ENCODE measurements around the gene MTHFD2L.

DNA sequence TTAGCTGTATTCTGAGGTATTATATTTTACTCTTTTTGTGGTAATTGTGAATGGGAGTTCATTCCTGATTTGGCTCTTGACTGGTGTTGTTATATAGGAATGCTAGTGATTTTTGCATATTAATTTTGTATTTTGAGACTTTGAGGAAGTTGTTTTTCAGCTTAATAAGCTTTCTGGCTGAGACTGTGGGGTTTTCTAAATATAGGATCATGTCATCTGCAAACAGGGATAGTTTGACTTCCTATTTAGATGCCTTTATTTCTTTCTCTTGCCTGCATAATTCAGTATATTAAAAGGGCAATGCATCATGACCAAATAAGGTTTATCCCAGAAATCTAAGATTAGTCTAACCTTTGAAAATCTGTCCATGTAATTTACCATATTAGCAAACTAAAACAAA lies 105.6 kb downstream of the MTHFD2L start:
- TF ChIP-seq POLR2AphosphoS5 (IDR thresholded peaks at IDR 0.05; ENCODE audit: low read depth, low read length) (no peak), POLR2A (IDR thresholded peaks at IDR 0.05; ENCODE audit: low read depth, low read length) (no peak)

Measured in GM12891 (cell line).